IMR-90 (cell line): ENCODE data around the gene HVCN1. TPM values are rescaled to one million over a fixed set of nuclear protein-coding genes. Genes with fewer than 3 reads are reported as not detected.

Experiments
- ATAC-seq: fragments of 200-7000 bp; cut with Tn5 transposase; 2 replicates; pipeline ENCODE4 v1.9.1; 2020; ENCODE audit warnings: low read depth, mild to moderate bottlenecking, moderate library complexity
- BruUV-seq: library from RNA; stranded (reverse); fragments of 400-500 nt; replicated peaks from 2 replicates; lab custom pipeline; 2021; lab: Mats Ljungman, UMichigan
- CTCF ChIA-PET: fragments of 300-600 bp; formaldehyde crosslinking; extraction: SDS; loops from one replicate; lab custom pipeline; 2021; ENCODE audit warnings: antibody characterized with exemption; lab: Yijun Ruan, JAX
- POLR2A ChIA-PET: fragments of 300-600 bp; sonication (Branson Sonifier 250); formaldehyde crosslinking; loops from one replicate; lab custom pipeline; 2022; ENCODE audit warnings: antibody characterized with exemption; ENCODE audit not compliant: unreplicated experiment; lab: Charles Lee
- DNase-seq: peaks from one replicate; pipeline ENCODE4 v3.0.0; 2013
- H2AFZ ChIP-seq: replicated peaks from 2 replicates; pipeline ENCODE3; 2013; ENCODE audit warnings: low read length, mild to moderate bottlenecking; ENCODE audit not compliant: poor library complexity
- H2AK5ac ChIP-seq: 2 replicates; pipeline ENCODE4 v1.6.1; 2013; ENCODE audit warnings: low read depth, low read length, inconsistent platforms
- H2AK9ac ChIP-seq: replicated peaks from 2 replicates; pipeline ENCODE3; 2013; ENCODE audit warnings: mild to moderate bottlenecking, low read depth, low read length, moderate library complexity; ENCODE audit not compliant: poor library complexity
- H2BK120ac ChIP-seq: 2 replicates; pipeline ENCODE4 v1.6.1; 2013; ENCODE audit warnings: low read depth, low read length, inconsistent platforms
- H2BK15ac ChIP-seq: 3 replicates; pipeline ENCODE4 v1.6.1; 2013; ENCODE audit warnings: low read depth, low read length, inconsistent platforms
- H2BK20ac ChIP-seq: 2 replicates; pipeline ENCODE4 v1.6.1; 2013; ENCODE audit warnings: low read depth, mild to moderate bottlenecking, inconsistent platforms, low read length, moderate library complexity
- H2BK5ac ChIP-seq: 2 replicates; pipeline ENCODE4 v1.6.1; 2013; ENCODE audit warnings: mild to moderate bottlenecking, low read depth, low read length, inconsistent platforms; ENCODE audit not compliant: poor library complexity, severe bottlenecking
- H3K14ac ChIP-seq: replicated peaks from 2 replicates; pipeline ENCODE4 v1.6.1; 2013; ENCODE audit warnings: low read depth, low read length, inconsistent platforms
- H3K18ac ChIP-seq: 2 replicates; pipeline ENCODE4 v1.6.1; 2013; ENCODE audit warnings: low read depth, low read length, control low read depth
- H3K23ac ChIP-seq: 2 replicates; pipeline ENCODE4 v1.6.1; 2013; ENCODE audit warnings: low read depth, low read length, inconsistent platforms
- H3K27ac ChIP-seq: 2 replicates; pipeline ENCODE4 v1.5.1; 2013; ENCODE audit warnings: mild to moderate bottlenecking, control low read depth, low read length; ENCODE audit not compliant: insufficient read depth
- H3K27me3 ChIP-seq: 2 replicates; pipeline ENCODE4 v1.6.1; 2013; ENCODE audit warnings: low read length; ENCODE audit not compliant: control insufficient read depth, insufficient read depth
- H3K36me3 ChIP-seq: 2 replicates; pipeline ENCODE4 v1.6.1; 2013; ENCODE audit warnings: low read length, mixed read lengths; ENCODE audit not compliant: control insufficient read depth, insufficient read depth
- H3K4ac ChIP-seq: 2 replicates; pipeline ENCODE4 v1.6.1; 2013; ENCODE audit warnings: low read depth, low read length, inconsistent platforms
- H3K4me1 ChIP-seq: 2 replicates; pipeline ENCODE4 v1.6.1; 2013; ENCODE audit warnings: low read length, mixed read lengths; ENCODE audit not compliant: control insufficient read depth, insufficient read depth
- H3K4me2 ChIP-seq: 2 replicates; pipeline ENCODE4 v1.6.1; 2013; ENCODE audit warnings: low read depth, mild to moderate bottlenecking, control low read depth, low read length, moderate library complexity
- H3K4me3 ChIP-seq: 2 replicates; pipeline ENCODE4 v1.5.1; 2013; ENCODE audit warnings: low read depth, mild to moderate bottlenecking, control low read depth, low read length, moderate library complexity; ENCODE audit not compliant: insufficient read depth
- H3K56ac ChIP-seq: 2 replicates; pipeline ENCODE4 v1.6.1; 2013; ENCODE audit warnings: low read length, inconsistent platforms; ENCODE audit not compliant: insufficient read depth; ENCODE audit errors: extremely low read depth
- H3K79me1 ChIP-seq, 2 experiments: 2 replicates each; pipeline ENCODE4 v1.6.1; 2013; ENCODE audit warnings: low read length in 2 of 2, inconsistent platforms in 1 of 2, low read depth in 1 of 2
- H3K9ac ChIP-seq: 2 replicates; pipeline ENCODE4 v1.6.1; 2013; ENCODE audit warnings: low read depth, low read length, control low read depth
- H3K9me1 ChIP-seq: 2 replicates; pipeline ENCODE4 v1.6.1; 2013; ENCODE audit warnings: low read length, inconsistent platforms; ENCODE audit not compliant: insufficient read depth
- H3K9me3 ChIP-seq: 2 replicates; pipeline ENCODE4 v1.6.1; 2013; ENCODE audit warnings: low read length; ENCODE audit not compliant: control insufficient read depth, insufficient read depth
- H4K20me1 ChIP-seq: 2 replicates; pipeline ENCODE4 v1.6.1; 2013; ENCODE audit warnings: low read length, inconsistent platforms; ENCODE audit not compliant: insufficient read depth
- H4K5ac ChIP-seq: 2 replicates; pipeline ENCODE4 v1.6.1; 2013; ENCODE audit warnings: mild to moderate bottlenecking, low read depth, low read length, control low read depth
- H4K8ac ChIP-seq, 2 experiments: 2 replicates each; pipeline ENCODE4 v1.6.1; 2013; ENCODE audit warnings: low read depth in 2 of 2, low read length in 2 of 2, control low read depth in 1 of 2, inconsistent platforms in 1 of 2
- H4K91ac ChIP-seq: 2 replicates; pipeline ENCODE4 v1.6.1; 2013; ENCODE audit warnings: low read depth, low read length, inconsistent platforms; ENCODE audit not compliant: insufficient read depth
- CEBPB ChIP-seq: IDR thresholded peaks from 2 replicates; pipeline ENCODE4 v1.6.1; 2012; ENCODE audit warnings: low read depth, low read length, improper control_type of control experiment
- FOS ChIP-seq: fragments of 150-350 bp; IDR thresholded peaks from 2 replicates; pipeline ENCODE4 v1.6.1; 2016; ENCODE audit warnings: low read depth, low read length
- NFE2L2 ChIP-seq: fragments of 150-350 bp; IDR thresholded peaks from 2 replicates; pipeline ENCODE4 v1.6.1; 2016; ENCODE audit warnings: low read depth, mild to moderate bottlenecking, low read length
- WGBS, 2 experiments: methylation state at CpG; one replicate each; pipeline versions ENCODE4 v1.1.5 to v1.1.7; 2013; ENCODE audit warnings: missing lambda C conversion rate in 2 of 2; ENCODE audit not compliant: insufficient read length in 1 of 2; ENCODE audit errors: extremely low coverage in 2 of 2; 5-methylcytosine and 5-hydroxymethylcytosine counted together
- dilution Hi-C: fragments of 300-500 bp; cut with HindIII; formaldehyde crosslinking; loops from one replicate; pipeline ENCODE4 v1.14.3; 2018; ENCODE audit warnings: low sequenced_read_pairs; ENCODE audit not compliant: unreplicated experiment
- in situ Hi-C: fragments of 300-500 bp; cut with MboI; formaldehyde crosslinking; loops from 3 replicates; pipeline ENCODE4 v1.14.3; 2019; ENCODE audit warnings: low sequenced_read_pairs, inconsistent platforms, mixed read lengths
- intact Hi-C: fragments of 100-400 bp; cut with micrococcal nuclease; formaldehyde crosslinking; loops from 2 replicates; pipeline ENCODE4 v1.10.0; 2022
- polyA plus RNA-seq, 3 experiments: library from polyadenylated mRNA; depleted of rRNA; stranded (reverse); fragments of >200 nt; gene quantifications; 2 replicates each; pipeline ENCODE4 v1.2.3, GENCODE V29; 2012; ENCODE audit warnings: low replicate concordance in 1 of 3
- total RNA-seq: library from RNA; depleted of rRNA; stranded (reverse); fragments of >200 nt; gene quantifications from 2 replicates; pipeline ENCODE4 v1.2.3, GENCODE V29; 2012

The HVCN1 gene
- total and polyA plus RNA-seq, 2 of the 4 experiments (the other 2 are of a cell fraction), result 1.9 to 2.0 TPM

DNA sequence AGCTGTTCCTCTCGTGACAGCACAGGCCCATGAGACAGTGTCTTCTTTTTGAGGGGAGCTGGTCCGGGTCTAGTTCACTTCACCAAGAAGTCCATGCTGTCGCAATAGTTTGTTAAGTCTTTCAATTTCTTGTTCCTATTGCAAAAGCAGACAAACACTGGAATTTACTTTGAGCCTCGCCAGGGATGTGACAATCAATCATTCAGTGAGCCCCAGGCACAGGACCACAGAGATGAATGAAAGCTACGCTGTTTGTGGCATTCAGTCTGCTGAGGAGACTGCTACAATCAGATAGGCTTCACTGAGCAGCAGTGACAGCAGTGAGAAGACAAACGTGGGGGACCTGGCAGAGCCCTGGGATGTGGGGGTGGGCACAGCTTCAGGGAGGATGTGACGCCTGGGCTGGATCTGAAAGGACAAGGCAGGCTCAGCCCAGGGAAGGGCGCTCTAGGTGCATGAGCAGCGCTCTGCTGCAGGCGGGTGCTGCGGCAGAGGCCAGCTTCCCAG is 39.5 kb downstream of the HVCN1 start:
- Histone ChIP-seq H3K14ac (no peak overlapping the region), H2AFZ (no peak overlapping the region), H3K23ac (no peak overlapping the region), H2AK9ac (no peak overlapping the region), H3K4ac (no peak overlapping the region), H3K79me1 (no peaks in the 10 kb centered on the region), H4K20me1 (no peaks in the 10 kb centered on the region), H3K9me3 (no peaks in the 10 kb centered on the region), H4K91ac (no peak overlapping the region), H4K8ac (no peak overlapping the region), H2BK15ac (no peak overlapping the region), H3K9ac (no peak overlapping the region), H3K27me3 (no peaks in the 10 kb centered on the region), H3K36me3 (peaks cover 1% of the 10 kb centered on the region; the same call in 1 of the 2 replicates), H3K18ac (no peak overlapping the region), H2BK5ac (no peak overlapping the region), H4K5ac (no peak overlapping the region), H2BK20ac (no peak overlapping the region), H3K27ac (no peak overlapping the region), H2BK120ac (no peak overlapping the region), H2AK5ac (no peak overlapping the region), H3K4me2 (no peak overlapping the region), H3K4me3 (no peak overlapping the region), H3K56ac (no peak overlapping the region), H3K9me1 (no peaks in the 10 kb centered on the region), H3K4me1 (peaks cover 2% of the 10 kb centered on the region; the same call in 1 of the 2 replicates)
- intact Hi-C loops, result no loop called here
- WGBS, 2 experiments, result 73% methylated on average over 7 of the region's 11 CpGs; no CpG with 5 or more reads in 1 of the 2 experiments
- ATAC-seq (no peak), DNase-seq (no peak)
- dilution Hi-C loops, result no loop called here
- CTCF ChIA-PET, result interaction anchor here (0.6 kb wide), 1 partner anchor 78 kb away, joined by 3 read pairs; no protein-coding TSS in a partner anchor
- POLR2A ChIA-PET, result no interaction called here
- no peak for TF ChIP-seq NFE2L2
- peak; percentile 48; the same call in 1 of the 2 replicates for TF ChIP-seq CEBPB
- no peak for TF ChIP-seq FOS
- no TSS peak for BruUV-seq
- in situ Hi-C loops, result no loop called here
